Activated CD8-positive, alpha-beta memory T cell treated with anti-CD3 and anti-CD28 coated beads for 24 hours (primary cell): ENCODE measurements around the gene REEP6.
"Not testable (repeated sequence)": the region's sequence is repeated elsewhere in the genome, so short reads cannot be mapped to it uniquely, and the experiment has no call there.

Experiments
- DNase-seq: peaks from one replicate; pipeline ENCODE4 v3.0.0-alpha.2; 2020

The REEP6 gene

GRCh38 chr19:1509602-1510441 lies 18.8 kb downstream of the REEP6 start:
- no peak for DNase-seq

- DNase-seq = no peak
Observed at GRCh38 chr19:1510442-1510806, 19.4 kb downstream of the REEP6 start.

GRCh38 chr19:1510807-1511206 lies 19.8 kb downstream of the REEP6 start:
- no peak for DNase-seq

- DNase-seq = no peak
Observed at GRCh38 chr19:1511318-1512317, 20.6 kb downstream of the REEP6 start.

GRCh38 chr19:1512671-1513498 lies 21.9 kb downstream of the REEP6 start, which contains the start of gene ADAMTSL5:
Gene ADAMTSL5, minus strand, starts transcription at chr19:1513019. Its CDS starts 2,076 bp downstream, at chr19:1510943.
- DNase-seq = peak; percentile 87

GRCh38 chr19:1513499-1514294 lies 22.7 kb downstream of the REEP6 start:
- peak; percentile 83 for DNase-seq

- DNase-seq = no peak
Observed at GRCh38 chr19:1514295-1514661, 23.3 kb downstream of the REEP6 start.

- DNase-seq = no peak
Observed at GRCh38 chr19:1514986-1515721, 24.2 kb downstream of the REEP6 start.

GRCh38 chr19:1516395-1516753 lies 25.4 kb downstream of the REEP6 start:
- no peak for DNase-seq

- DNase-seq = no peak
Observed at GRCh38 chr19:1518471-1518870, 27.5 kb downstream of the REEP6 start.

GRCh38 chr19:1519802-1520201 lies 28.8 kb downstream of the REEP6 start:
- not testable (repeated sequence) for DNase-seq

GRCh38 chr19:1520203-1520780 lies 29.3 kb downstream of the REEP6 start:
- DNase-seq = no peak

GRCh38 chr19:1521636-1522035 lies 30.7 kb downstream of the REEP6 start:
- DNase-seq = no peak

GRCh38 chr19:1522061-1522460 lies 31.1 kb downstream of the REEP6 start:
- DNase-seq = no peak

GRCh38 chr19:1522838-1523237 lies 31.9 kb downstream of the REEP6 start:
- no peak for DNase-seq

GRCh38 chr19:1523412-1524286 lies 32.7 kb downstream of the REEP6 start, which contains the start of gene PLK5:
Gene PLK5, plus strand, starts transcription at chr19:1524077. Its CDS starts 2,920 bp downstream, at chr19:1526997.
- no peak for DNase-seq

- no peak for DNase-seq
Observed at GRCh38 chr19:1524287-1524971, 33.4 kb downstream of the REEP6 start.

GRCh38 chr19:1524972-1525325 lies 34.0 kb downstream of the REEP6 start:
- DNase-seq = no peak

GRCh38 chr19:1525343-1525742 lies 34.4 kb downstream of the REEP6 start:
- no peak for DNase-seq
